GM18907 (cell line): ENCODE results near the gene PLBD1.
A peak's percentile ranks its signal among the peaks of the same experiment; 100 is the strongest.

Experiments used
- ATAC-seq: cut with Tn5 transposase; IDR thresholded peaks from one replicate; pipeline ENCODE4 v1.9.1; 2021; ENCODE audit warnings: mild to moderate bottlenecking, moderate library complexity; ENCODE audit not compliant: unreplicated experiment

The PLBD1 gene

GRCh38 chr12:14510574-14510973, 57.1 kb downstream of the PLBD1 start:
- no peak for ATAC-seq

GRCh38 chr12:14505626-14506596, 61.8 kb downstream of the PLBD1 start:
- ATAC-seq: no peak

DNA sequence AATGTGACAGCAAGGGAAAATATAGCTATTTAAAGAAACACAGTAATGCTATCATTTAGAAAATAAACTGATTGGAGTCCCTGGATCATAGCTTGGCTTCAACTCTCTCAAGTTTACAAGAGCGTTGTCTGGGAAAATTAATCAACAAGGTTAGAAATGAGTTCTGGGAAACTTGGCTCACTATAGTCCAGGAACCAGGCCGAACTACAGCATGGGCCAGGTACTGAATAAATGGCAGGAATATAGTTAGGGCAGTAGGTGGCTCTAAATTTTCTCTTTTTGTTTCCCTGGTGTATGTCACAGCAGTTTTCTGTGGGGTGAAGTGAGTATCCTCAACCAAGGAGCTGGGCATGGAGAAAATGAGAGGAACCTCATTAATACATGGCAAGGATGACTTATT, 72.4 kb downstream of the PLBD1 start:
- no peak for ATAC-seq

GRCh38 chr12:14482886-14483285, 84.8 kb downstream of the PLBD1 start:
- ATAC-seq: no peak

GRCh38 chr12:14482361-14482760, 85.3 kb downstream of the PLBD1 start:
- ATAC-seq: no peak

DNA sequence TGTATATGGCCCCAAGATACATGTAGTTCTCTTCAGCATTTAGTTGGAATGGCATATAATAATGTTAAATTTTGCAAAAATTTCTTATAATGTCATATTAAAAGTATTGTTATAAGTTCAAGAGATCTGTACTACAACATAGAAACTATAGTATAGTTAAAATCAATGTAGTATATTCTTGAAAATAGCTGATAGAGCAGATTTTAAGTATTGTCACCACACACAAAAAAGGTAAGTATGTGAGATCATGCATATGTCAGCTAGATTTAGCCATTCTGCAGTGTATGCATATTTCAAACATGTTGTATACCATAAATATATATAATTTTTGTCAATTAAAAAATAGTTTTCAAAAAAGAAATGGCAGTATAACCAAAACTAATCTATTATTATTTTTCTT, 86.5 kb downstream of the PLBD1 start:
- ATAC-seq: no peak

DNA sequence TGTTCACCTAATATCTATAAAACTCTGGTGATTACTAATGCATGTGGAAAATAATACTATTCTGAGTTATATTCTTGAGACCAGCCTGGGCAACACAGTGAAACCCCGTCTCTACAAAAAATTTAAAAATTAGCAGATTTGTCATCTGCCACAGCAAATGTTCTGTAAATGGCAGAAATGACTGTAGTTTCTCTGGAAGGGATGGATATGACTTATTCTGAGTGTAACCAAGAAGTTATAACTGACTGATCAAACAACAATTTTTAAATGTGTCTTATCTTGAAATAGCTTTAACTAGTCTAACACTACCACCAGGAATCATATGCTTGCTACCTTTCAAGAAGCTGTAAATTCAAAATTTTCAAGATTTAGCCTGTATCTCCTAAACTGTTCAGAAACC, 88.7 kb downstream of the PLBD1 start:
- no peak for ATAC-seq

DNA sequence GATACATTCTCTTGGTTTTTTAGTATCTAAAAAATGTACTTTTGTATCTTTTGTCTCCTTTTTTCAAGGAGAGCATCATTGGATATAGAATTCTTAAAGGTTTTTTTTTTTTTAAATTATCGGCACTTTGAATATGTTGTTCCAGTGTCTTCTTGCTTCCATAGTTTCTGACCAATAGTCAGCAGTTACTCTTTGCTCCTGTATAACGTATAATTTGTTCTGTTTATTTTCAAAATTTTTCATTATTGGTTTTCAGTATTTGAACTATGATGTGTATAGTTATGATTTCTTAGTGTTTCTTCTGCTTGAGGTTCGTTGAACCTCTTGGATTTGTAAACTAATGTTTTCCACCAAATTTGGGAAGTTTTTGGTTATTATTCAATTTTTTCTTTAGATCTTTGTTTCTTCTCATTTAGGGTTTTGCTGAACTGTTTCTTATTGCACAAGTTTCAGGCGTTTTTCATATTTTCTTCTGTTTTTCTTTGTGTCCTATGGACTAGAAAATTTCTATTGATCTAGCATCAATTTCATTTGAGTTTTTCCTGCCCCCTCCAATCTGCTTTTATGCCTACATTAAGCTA, 93.9 kb downstream of the PLBD1 start:
- ATAC-seq: no peak

- no peak for ATAC-seq
Measured at GRCh38 chr12:14471497-14471896, 96.2 kb downstream of the PLBD1 start.

DNA sequence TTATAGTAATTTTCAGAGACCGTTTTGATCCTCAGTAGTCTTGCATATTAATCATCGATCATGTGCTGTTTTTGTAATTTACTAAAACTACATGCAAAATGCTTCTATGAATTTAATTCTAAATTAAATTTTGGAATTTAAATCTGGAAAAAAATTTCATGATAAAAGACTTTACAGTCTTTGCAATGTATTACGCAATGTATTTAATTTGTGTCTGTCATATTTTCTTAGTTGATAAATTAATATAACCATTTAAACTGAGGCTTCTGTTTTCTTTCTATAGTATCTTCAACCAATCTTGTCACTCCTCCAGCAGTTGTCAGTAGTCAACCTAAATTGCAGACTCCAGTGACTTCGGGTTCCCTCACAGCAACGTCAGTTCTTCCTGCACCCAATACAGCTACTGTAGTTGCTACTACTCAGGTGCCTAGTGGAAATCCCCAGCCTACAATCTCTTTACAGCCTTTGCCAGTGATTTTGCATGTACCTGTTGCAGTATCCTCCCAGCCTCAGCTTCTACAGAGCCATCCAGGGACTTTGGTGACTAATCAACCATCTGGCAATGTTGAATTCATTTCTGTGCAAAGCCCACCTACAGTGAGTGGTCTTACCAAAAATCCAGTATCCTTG, 107.4 kb downstream of the PLBD1 start:
- no peak for ATAC-seq

- ATAC-seq: peak; percentile 69
Measured at GRCh38 chr12:14454098-14454907, 113.4 kb downstream of the PLBD1 start.
